T-cell (primary cell): ENCODE data around the gene ZC3H4. TPM values are rescaled to one million over a fixed set of nuclear protein-coding genes. Genes with fewer than 3 reads are reported as not detected.

ENCODE experiments used
- ATAC-seq, 4 experiments: fragments of 200-7000 bp in 3 of 4; fragments of 150-1000 bp in 1 of 4; cut with Tn5 transposase; replicated peaks in 1 of 4; 1 replicate in 3 of 4; 2 replicates in 1 of 4; pipeline ENCODE4 v1.10.0; 2021; ENCODE audit warnings: moderate library complexity in 3 of 4, mild to moderate bottlenecking in 2 of 4, moderate number of reproducible peaks in 1 of 4
- CTCF ChIA-PET, 2 donors: fragments of 300-600 bp; sonication (Branson Sonifier 250); formaldehyde crosslinking; loops; one replicate each; lab custom pipeline; 2022; ENCODE audit warnings: antibody characterized with exemption in 2 of 2; lab: Charles Lee
- POLR2A ChIA-PET, 2 donors: fragments of 300-600 bp; sonication (Branson Sonifier 250); formaldehyde crosslinking; loops; one replicate each; lab custom pipeline; 2022; ENCODE audit warnings: antibody characterized with exemption in 2 of 2; lab: Charles Lee
- DNase-seq, 35 experiments: peaks; one replicate each; pipeline versions ENCODE4 v3.0.0 to v3.0.0-alpha.2; 2013 to 2023
- H3K27ac ChIP-seq: one replicate; pipeline ENCODE4 v1.5.1; 2013; ENCODE audit warnings: low read length
- H3K27me3 ChIP-seq, 2 experiments: replicated peaks in 1 of 2; 1 replicate in 1 of 2; 2 replicates in 1 of 2; pipeline versions ENCODE4 v1.6.1 to v1.7.0; 2013; ENCODE audit warnings: low read length in 1 of 2, mixed read lengths in 1 of 2; ENCODE audit not compliant: control insufficient read depth in 2 of 2, insufficient read depth in 2 of 2; ENCODE audit errors: extremely low read depth in 1 of 2
- H3K36me3 ChIP-seq, 2 donors: 1 replicate in 1 of 2; 2 replicates in 1 of 2; pipeline versions ENCODE4 v1.6.1 to v1.7.0; 2013; ENCODE audit warnings: low read length in 1 of 2; ENCODE audit not compliant: control insufficient read depth in 2 of 2, insufficient read depth in 1 of 2; ENCODE audit errors: extremely low read depth in 1 of 2
- H3K4me1 ChIP-seq, 2 experiments: 1 replicate in 1 of 2; 2 replicates in 1 of 2; pipeline versions ENCODE4 v1.6.1 to v1.7.0; 2013; ENCODE audit warnings: low read length in 2 of 2, mixed read lengths in 1 of 2; ENCODE audit not compliant: insufficient read depth in 2 of 2, control insufficient read depth in 1 of 2; ENCODE audit errors: extremely low read depth in 1 of 2
- H3K4me3 ChIP-seq, 2 donors: 1 replicate in 1 of 2; 2 replicates in 1 of 2; pipeline versions ENCODE4 v1.5.1 to v1.7.0; 2013; ENCODE audit warnings: mild to moderate bottlenecking in 2 of 2, low read length in 1 of 2, moderate library complexity in 1 of 2; ENCODE audit not compliant: control insufficient read depth in 1 of 2; ENCODE audit errors: extremely low read depth in 1 of 2
- H3K9me3 ChIP-seq: 2 replicates; pipeline ENCODE4 v1.7.0; 2013
- H3K27ac Mint-ChIP-seq, 2 donors: one replicate each; pipeline ENCODE4 v1.8.0; 2020 to 2021; ENCODE audit warnings: mild to moderate bottlenecking in 2 of 2, mixed read lengths in 2 of 2
- H3K27me3 Mint-ChIP-seq, 2 donors: one replicate each; pipeline ENCODE4 v1.8.0; 2021 to 2022; ENCODE audit warnings: mixed read lengths in 2 of 2
- H3K36me3 Mint-ChIP-seq: one replicate; pipeline ENCODE4 v1.8.0; 2021; ENCODE audit warnings: mixed read lengths
- H3K4me1 Mint-ChIP-seq, 3 donors: one replicate each; pipeline ENCODE4 v1.8.0; 2020 to 2022; ENCODE audit warnings: mixed read lengths in 3 of 3, mild to moderate bottlenecking in 1 of 3
- H3K4me3 Mint-ChIP-seq, 3 donors: one replicate each; pipeline ENCODE4 v1.8.0; 2020 to 2022; ENCODE audit warnings: mild to moderate bottlenecking in 3 of 3, mixed read lengths in 3 of 3, moderate library complexity in 3 of 3
- H3K9me3 Mint-ChIP-seq, 3 donors: one replicate each; pipeline ENCODE4 v1.8.0; 2020 to 2022; ENCODE audit warnings: mixed read lengths in 3 of 3
- WGBS: methylation state at CpG from one replicate; pipeline ENCODE4 v1.1.5; 2013; ENCODE audit warnings: missing lambda C conversion rate; ENCODE audit not compliant: insufficient coverage; 5-methylcytosine and 5-hydroxymethylcytosine counted together
- total RNA-seq, 35 experiments: library from RNA in 6 of 35; stranded (reverse) in 6 of 35; fragments of 120-200 nt in 1 of 35; gene quantifications; one replicate each; pipeline versions ENCODE4 v1.2.1 to v1.2.4 and lab custom pipeline; 2013 to 2026

ZC3H4 gene
- 10 to 100 TPM; 64.0 to 81.4 (median 72.3) TPM for total RNA-seq
- 29.6 TPM for total RNA-seq (2013)
- 65.1 to 124 (median 93.8) reads per million in 29 experiments for total RNA-seq (lab: John Stamatoyannopoulos, UW)

- H3K4me3 ChIP-seq = peak within 1 kb of the TSS; percentile 79 to 80
- Mint-ChIP-seq H3K4me3 (peak within 1 kb of the TSS; percentile 92 to 99 (median 95)), H3K9me3 (no peaks in the 10 kb centered on the region), H3K27me3 (no peaks in the 10 kb centered on the region), H3K36me3 (peaks cover 18% of the 10 kb centered on the region), H3K27ac (peak within 1 kb of the TSS; percentile 100), H3K4me1 (peaks cover 33 to 36% (median 35%) of the 10 kb centered on the region in 3 donors)
- no peaks in the 10 kb centered on the region for H3K9me3 ChIP-seq
- POLR2A ChIA-PET = interaction anchor here in 1 of 2 donors (0.6 to 1.2 kb wide), 9 partner anchors 8 to 144 kb away, joined by 3 to 5 read pairs (median 3); partner anchors contain the start of gene CCDC9
- 0% methylated on average over 59 of the region's 59 CpGs for WGBS
- no peaks in the 10 kb centered on the region for H3K36me3 ChIP-seq
- CTCF ChIA-PET = interaction anchor here (0.6 to 2.3 kb wide), 15 partner anchors 12 to 1728 kb away, joined by 3 to 14 read pairs (median 4); partner anchors contain the start of genes DHX34 (in 1 of the 2), INAFM1 (in 1 of the 2) and SAE1 (in 1 of the 2)
- H3K27ac ChIP-seq = peak within 1 kb of the TSS; percentile 98
- DNase-seq = peak; percentile 98 to 100 (median 99)
- ATAC-seq = peak; percentile 79 to 84 (median 82)
- H3K27me3 ChIP-seq = no peaks in the 10 kb centered on the region
- peaks cover 25 to 26% of the 10 kb centered on the region in 2 experiments for H3K4me1 ChIP-seq
These were observed at the start of gene ZC3H4 for GRCh38 chr19:47112997-47113849. Gene ZC3H4 (minus strand): TSS chr19:47113776. CDS start chr19:47112584, 1,192 bp downstream.

GRCh38 chr19:47161876-47162489, 48.4 kb upstream of the ZC3H4 start:
- Histone ChIP-seq H3K4me3 (no peak overlapping the region), H3K36me3 (peaks cover 0 to 16% of the 10 kb centered on the region in 2 donors), H3K4me1 (peaks cover 51% of the 10 kb centered on the region in 2 experiments), H3K9me3 (no peaks in the 10 kb centered on the region), H3K27me3 (no peaks in the 10 kb centered on the region), H3K27ac (peak overlapping the region; percentile 10)
- Mint-ChIP-seq H3K27me3 (no peaks in the 10 kb centered on the region), H3K27ac (peak overlapping the region; percentile 49 to 74), H3K36me3 (peaks cover 7% of the 10 kb centered on the region), H3K9me3 (no peaks in the 10 kb centered on the region), H3K4me3 (peak overlapping the region in 1 of 3 donors; percentile 56), H3K4me1 (peaks cover 59 to 68% (median 67%) of the 10 kb centered on the region in 3 donors)
- WGBS = no CpG with 5 or more reads among the region's 3 CpGs
- no peak for DNase-seq
- no peak for ATAC-seq
- CTCF ChIA-PET = interaction anchor here in 1 of 2 donors (0.8 kb wide), 1 partner anchor 15 kb away, joined by 3 read pairs; no protein-coding TSS in a partner anchor
- POLR2A ChIA-PET = no interaction called here

DNA sequence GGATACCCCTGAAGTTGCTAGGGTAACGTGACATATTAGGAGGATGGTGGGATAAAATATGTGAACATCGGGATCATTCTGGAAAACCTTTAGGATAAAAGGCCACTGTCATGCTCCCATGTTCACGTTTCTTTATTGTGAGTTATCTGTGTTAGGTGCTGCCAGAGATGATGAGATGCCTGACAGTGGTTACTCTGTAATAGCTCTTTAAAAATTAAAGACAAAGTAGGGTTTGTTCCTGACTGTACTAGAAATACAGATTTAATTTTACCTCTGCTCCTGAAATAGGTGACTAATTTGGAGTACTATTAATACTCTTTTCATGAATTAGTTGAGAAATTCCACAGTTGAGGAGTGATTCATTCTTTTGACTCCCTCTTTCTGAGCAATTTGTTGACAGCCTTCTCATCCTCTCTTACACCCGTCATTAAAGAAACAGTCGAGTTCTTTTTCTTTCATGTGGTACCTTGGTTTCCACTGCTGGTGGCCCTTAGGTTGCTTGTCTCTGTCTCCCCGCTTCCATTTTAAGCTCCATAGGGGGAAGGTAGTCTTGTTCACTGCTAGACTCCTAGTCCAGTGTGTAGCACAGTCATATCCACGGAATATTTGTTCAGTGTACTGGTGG, 45.4 kb upstream of the ZC3H4 start:
- ChIA-PET POLR2A (interaction anchor here (0.5 to 1.2 kb wide), 7 partner anchors 19 to 119 kb away, joined by 3 to 11 read pairs (median 3); partner anchors contain the start of gene ZC3H4 (in 1 of the 2)), CTCF (interaction anchor here (0.6 to 4.7 kb wide), 15 partner anchors 9 to 190 kb away, joined by 3 to 32 read pairs (median 5); partner anchors contain the start of gene DHX34 (in 1 of the 2))
- Mint-ChIP-seq H3K9me3 (no peaks in the 10 kb centered on the region), H3K36me3 (peaks cover 14% of the 10 kb centered on the region), H3K27ac (peak overlapping the region; percentile 92 to 94), H3K4me3 (peak overlapping the region; percentile 29 to 80 (median 61)), H3K4me1 (peaks cover 63 to 70% (median 63%) of the 10 kb centered on the region in 3 donors), H3K27me3 (no peaks in the 10 kb centered on the region)
- WGBS = 72% methylated on average over 3 of the region's 7 CpGs
- DNase-seq (peak in 28 of 35 experiments; percentile 10 to 77 (median 33)), ATAC-seq (peak; percentile 84 to 87 (median 86))
- H3K9me3 ChIP-seq = no peaks in the 10 kb centered on the region
- no peaks in the 10 kb centered on the region for H3K27me3 ChIP-seq
- peaks cover 62 to 78% of the 10 kb centered on the region in 2 experiments for H3K4me1 ChIP-seq
- H3K4me3 ChIP-seq = peak overlapping the region; percentile 6 to 29
- peak overlapping the region; percentile 68 for H3K27ac ChIP-seq
- peaks cover 5 to 20% of the 10 kb centered on the region in 2 donors for H3K36me3 ChIP-seq

DNA sequence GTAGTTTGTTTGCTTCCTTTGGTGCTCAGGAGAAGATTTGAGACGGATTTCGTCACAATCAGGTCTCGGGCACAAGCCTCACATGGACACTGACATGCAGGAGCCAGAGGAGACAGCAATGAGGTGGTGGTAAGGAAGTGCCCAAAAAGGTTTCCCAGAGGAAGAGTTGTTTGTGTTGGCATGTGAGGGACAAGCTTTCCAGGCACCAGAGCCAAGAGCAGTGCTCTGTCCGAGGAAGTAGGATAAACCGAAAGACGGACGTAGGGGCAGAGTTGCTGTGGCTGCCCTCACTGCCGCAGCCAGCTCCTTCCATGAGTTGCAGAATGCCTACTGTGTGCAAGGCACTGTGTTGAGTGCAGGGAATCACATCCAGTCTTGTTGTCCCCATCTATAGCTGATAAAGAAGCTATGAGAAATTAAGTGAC, 44.8 kb upstream of the ZC3H4 start:
- H3K4me3 ChIP-seq = peak overlapping the region; percentile 6 to 29
- peaks cover 5 to 25% of the 10 kb centered on the region in 2 donors for H3K36me3 ChIP-seq
- WGBS = 35% methylated on average over 6 of the region's 8 CpGs
- H3K4me3 Mint-ChIP-seq = peak overlapping the region; percentile 29 to 80 (median 61)
- peaks cover 15% of the 10 kb centered on the region for H3K36me3 Mint-ChIP-seq
- H3K27ac ChIP-seq = peak overlapping the region; percentile 68
- POLR2A ChIA-PET = interaction anchor here in 1 of 2 donors (0.5 to 1.2 kb wide), 3 partner anchors 19 to 93 kb away, joined by 3 read pairs; partner anchors contain the start of gene ZC3H4
- peak overlapping the region; percentile 92 to 94 for H3K27ac Mint-ChIP-seq
- DNase-seq = no peak
- H3K27me3 ChIP-seq = no peaks in the 10 kb centered on the region
- H3K4me1 Mint-ChIP-seq = peaks cover 63 to 70% (median 63%) of the 10 kb centered on the region in 3 donors
- H3K9me3 Mint-ChIP-seq = no peaks in the 10 kb centered on the region
- ATAC-seq = peak in 2 of 4 experiments; percentile 1 to 5
- H3K9me3 ChIP-seq = no peaks in the 10 kb centered on the region
- H3K4me1 ChIP-seq = peaks cover 62 to 78% of the 10 kb centered on the region in 2 experiments
- CTCF ChIA-PET = interaction anchor here (0.6 to 4.7 kb wide), 13 partner anchors 8 to 191 kb away, joined by 3 to 32 read pairs (median 5); partner anchors contain the start of gene DHX34 (in 1 of the 2)
- no peaks in the 10 kb centered on the region for H3K27me3 Mint-ChIP-seq

DNA sequence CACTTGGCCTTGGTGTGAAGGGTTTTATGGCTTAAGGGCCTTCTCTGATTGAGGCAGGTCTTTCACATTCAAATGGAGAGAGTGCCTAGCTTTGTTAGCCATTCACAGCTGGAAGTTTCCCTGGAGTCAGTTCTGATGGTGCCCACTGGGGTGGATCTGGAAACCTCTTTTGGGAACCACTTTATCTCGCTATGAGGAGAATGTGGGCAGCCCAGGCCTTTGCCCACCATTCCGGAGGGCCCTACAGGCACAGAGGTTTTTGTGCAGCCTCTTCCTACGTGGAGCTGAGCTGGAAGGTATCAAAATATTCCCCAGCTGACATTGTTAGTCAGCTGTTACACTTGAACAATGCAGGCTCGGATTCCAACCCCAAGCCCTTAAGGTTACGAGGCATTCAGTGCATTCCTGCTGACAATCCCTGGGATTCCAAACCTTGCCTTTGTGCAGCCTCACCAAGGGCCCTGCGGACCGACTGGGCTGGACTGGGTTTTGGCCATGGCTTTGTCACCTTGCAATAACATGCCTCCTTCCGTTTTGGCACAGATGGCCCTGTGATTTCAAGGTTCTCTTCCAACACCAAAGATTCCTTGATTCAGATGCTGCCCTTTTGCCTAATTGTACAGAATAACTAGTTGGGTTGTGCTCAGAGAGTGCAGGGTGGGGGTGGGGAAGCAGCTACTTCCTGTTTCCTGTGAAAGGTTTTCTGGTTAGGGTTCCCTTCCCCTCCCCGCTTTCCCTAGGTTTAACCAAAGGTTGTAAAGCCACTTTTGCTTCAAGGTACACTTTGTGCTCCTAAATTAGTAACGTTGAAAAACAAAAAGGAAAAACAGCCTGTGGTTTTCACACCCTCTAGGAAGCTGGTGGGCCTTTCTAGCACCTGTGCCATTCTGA, 44.1 kb upstream of the ZC3H4 start:
- H3K4me1 ChIP-seq = peaks cover 59 to 76% of the 10 kb centered on the region in 2 experiments
- Mint-ChIP-seq H3K4me1 (peaks cover 66 to 74% (median 68%) of the 10 kb centered on the region in 3 donors), H3K9me3 (no peaks in the 10 kb centered on the region), H3K36me3 (peaks cover 22% of the 10 kb centered on the region), H3K27ac (peak overlapping the region; percentile 92 to 94), H3K4me3 (peak overlapping the region; percentile 29 to 80 (median 61)), H3K27me3 (no peaks in the 10 kb centered on the region)
- POLR2A ChIA-PET = interaction anchor here in 1 of 2 donors (0.9 to 1.4 kb wide), 4 partner anchors 12 to 68 kb away, joined by 3 to 12 read pairs (median 5); no protein-coding TSS in a partner anchor
- peak overlapping the region; percentile 6 to 29 for H3K4me3 ChIP-seq
- WGBS = 63% methylated on average over 5 of the region's 10 CpGs
- H3K36me3 ChIP-seq = peaks cover 5 to 30% of the 10 kb centered on the region in 2 donors
- peak in 33 of 35 experiments; percentile 9 to 72 (median 39) for DNase-seq
- H3K9me3 ChIP-seq = no peaks in the 10 kb centered on the region
- H3K27me3 ChIP-seq = no peaks in the 10 kb centered on the region
- ATAC-seq = peak; percentile 32 to 50 (median 38)
- H3K27ac ChIP-seq = peak overlapping the region; percentile 68
- CTCF ChIA-PET = interaction anchor here (0.6 to 4.7 kb wide), 15 partner anchors 8 to 191 kb away, joined by 3 to 32 read pairs (median 5); partner anchors contain the start of gene DHX34 (in 1 of the 2)
